Esophagus (tissue), 2 donors: ENCODE results near the gene MACIR. TPM values are rescaled to one million over a fixed set of nuclear protein-coding genes. Genes with fewer than 3 reads are reported as not detected.

ENCODE experiments used
- polyA plus RNA-seq, 2 donors: library from polyadenylated mRNA; stranded (reverse); fragments of 200-250 nt; gene quantifications; one replicate each; pipeline ENCODE4 v1.2.3, GENCODE V29; 2013
- donor health status: healthy with polysubstance abuse.
- donor health status: Bipolar disorder and iron deficiency.

MACIR gene
- polyA plus RNA-seq, 2 donors: 3.0 to 3.8 TPM

Other genes with a start within 250 kb of the MACIR start
- gene GIN1, start 138.6 kb upstream of the MACIR start, polyA plus RNA-seq: 1 to 10 TPM; 2.2 to 2.6 TPM
- 10 to 100 TPM; 10.5 to 15.1 TPM for gene PPIP5K2, start 138.5 kb upstream of the MACIR start, polyA plus RNA-seq